Memory B cell (primary cell): ENCODE results near the gene TPM1.
"Not testable (repeated sequence)": the region's sequence is repeated elsewhere in the genome, so short reads cannot be mapped to it uniquely, and the experiment has no call there.

ENCODE experiments used
- ATAC-seq: fragments of 150-1000 bp; cut with Tn5 transposase; 2 replicates; pipeline ENCODE4 v1.10.0; 2021; ENCODE audit warnings: low read depth, mild to moderate bottlenecking, moderate library complexity
- DNase-seq, 2 donors: peaks; one replicate each; pipeline ENCODE4 v3.0.0; 2022; ENCODE audit warnings: low spot score in 2 of 2
- H3K27ac Mint-ChIP-seq: one replicate; pipeline ENCODE4 v1.8.0; 2022; ENCODE audit warnings: mild to moderate bottlenecking, moderate library complexity, mixed read lengths
- H3K27me3 Mint-ChIP-seq: one replicate; pipeline ENCODE4 v1.8.0; 2022; ENCODE audit warnings: mixed read lengths
- H3K36me3 Mint-ChIP-seq: one replicate; pipeline ENCODE4 v1.8.0; 2022; ENCODE audit warnings: mild to moderate bottlenecking, mixed read lengths
- H3K4me1 Mint-ChIP-seq: one replicate; pipeline ENCODE4 v1.8.0; 2022; ENCODE audit warnings: mixed read lengths
- H3K4me3 Mint-ChIP-seq: one replicate; pipeline ENCODE4 v1.8.0; 2022; ENCODE audit warnings: mild to moderate bottlenecking, moderate library complexity, mixed read lengths
- H3K9me3 Mint-ChIP-seq: one replicate; pipeline ENCODE4 v1.8.0; 2022; ENCODE audit warnings: mixed read lengths

Gene TPM1

GRCh38 chr15:63089260-63090043 lies 46.9 kb downstream of the TPM1 start:
- Mint-ChIP-seq H3K27ac (no peak overlapping the region), H3K4me1 (peaks cover 11% of the 10 kb centered on the region), H3K9me3 (no peaks in the 10 kb centered on the region), H3K4me3 (no peak overlapping the region), H3K27me3 (peaks cover 2% of the 10 kb centered on the region), H3K36me3 (no peaks in the 10 kb centered on the region)
- ATAC-seq = no peak
- no peak for DNase-seq

- no peak for ATAC-seq
- H3K9me3 Mint-ChIP-seq = no peaks in the 10 kb centered on the region
- peaks cover 11% of the 10 kb centered on the region for H3K4me1 Mint-ChIP-seq
- no peak overlapping the region for H3K27ac Mint-ChIP-seq
- no peak for DNase-seq
- H3K27me3 Mint-ChIP-seq = peaks cover 2% of the 10 kb centered on the region
- H3K4me3 Mint-ChIP-seq = no peak overlapping the region
- no peaks in the 10 kb centered on the region for H3K36me3 Mint-ChIP-seq
These were observed 47.9 kb downstream of the TPM1 start for GRCh38 chr15:63090472-63090871.

- DNase-seq = no peak
- ATAC-seq = no peak
- Mint-ChIP-seq H3K4me3 (no peak overlapping the region), H3K9me3 (no peaks in the 10 kb centered on the region), H3K4me1 (peaks cover 11% of the 10 kb centered on the region), H3K27me3 (peaks cover 2% of the 10 kb centered on the region), H3K27ac (no peak overlapping the region), H3K36me3 (no peaks in the 10 kb centered on the region)
These were observed 48.3 kb downstream of the TPM1 start for GRCh38 chr15:63090887-63091286.

- H3K36me3 Mint-ChIP-seq = no peaks in the 10 kb centered on the region
- no peak for DNase-seq
- no peak overlapping the region for H3K27ac Mint-ChIP-seq
- H3K27me3 Mint-ChIP-seq = peaks cover 2% of the 10 kb centered on the region
- H3K9me3 Mint-ChIP-seq = no peaks in the 10 kb centered on the region
- H3K4me3 Mint-ChIP-seq = no peak overlapping the region
- ATAC-seq = no peak
- H3K4me1 Mint-ChIP-seq = peaks cover 11% of the 10 kb centered on the region
These were observed 49.3 kb downstream of the TPM1 start for GRCh38 chr15:63091679-63092446.

GRCh38 chr15:63093486-63094205 lies 51.1 kb downstream of the TPM1 start:
- no peaks in the 10 kb centered on the region for H3K36me3 Mint-ChIP-seq
- H3K27ac Mint-ChIP-seq = no peak overlapping the region
- DNase-seq (peak; percentile 52 to 56), ATAC-seq (peak; percentile 91)
- H3K4me3 Mint-ChIP-seq = no peak overlapping the region
- H3K9me3 Mint-ChIP-seq = no peaks in the 10 kb centered on the region
- H3K4me1 Mint-ChIP-seq = peaks cover 11% of the 10 kb centered on the region
- H3K27me3 Mint-ChIP-seq = peaks cover 2% of the 10 kb centered on the region

- no peak for DNase-seq
- no peak for ATAC-seq
- peaks cover 1% of the 10 kb centered on the region for H3K27me3 Mint-ChIP-seq
- H3K9me3 Mint-ChIP-seq = no peaks in the 10 kb centered on the region
- no peaks in the 10 kb centered on the region for H3K36me3 Mint-ChIP-seq
- H3K27ac Mint-ChIP-seq = no peak overlapping the region
- H3K4me1 Mint-ChIP-seq = peaks cover 7% of the 10 kb centered on the region
- no peak overlapping the region for H3K4me3 Mint-ChIP-seq
These were observed 52.0 kb downstream of the TPM1 start for GRCh38 chr15:63094495-63094931.

- no peaks in the 10 kb centered on the region for H3K9me3 Mint-ChIP-seq
- no peak for DNase-seq
- H3K4me3 Mint-ChIP-seq = no peak overlapping the region
- peaks cover 6% of the 10 kb centered on the region for H3K4me1 Mint-ChIP-seq
- no peaks in the 10 kb centered on the region for H3K27me3 Mint-ChIP-seq
- ATAC-seq = no peak
- no peak overlapping the region for H3K27ac Mint-ChIP-seq
- H3K36me3 Mint-ChIP-seq = no peaks in the 10 kb centered on the region
These were observed 53.6 kb downstream of the TPM1 start for GRCh38 chr15:63096178-63096577.

- DNase-seq, H3K27ac Mint-ChIP-seq, H3K4me1 Mint-ChIP-seq, H3K36me3 Mint-ChIP-seq, H3K9me3 Mint-ChIP-seq, ATAC-seq, H3K27me3 Mint-ChIP-seq, H3K4me3 Mint-ChIP-seq: not testable (repeated sequence)
These were observed 56.4 kb downstream of the TPM1 start for GRCh38 chr15:63098901-63099300.

GRCh38 chr15:63099581-63099980 lies 57.0 kb downstream of the TPM1 start:
- not testable (repeated sequence) for ATAC-seq, H3K9me3 Mint-ChIP-seq, H3K4me3 Mint-ChIP-seq, H3K36me3 Mint-ChIP-seq, DNase-seq, H3K27me3 Mint-ChIP-seq, H3K27ac Mint-ChIP-seq, H3K4me1 Mint-ChIP-seq

GRCh38 chr15:63103416-63103815 lies 60.9 kb downstream of the TPM1 start:
- DNase-seq = no peak
- Mint-ChIP-seq H3K9me3 (no peaks in the 10 kb centered on the region), H3K27ac (no peak overlapping the region), H3K36me3 (no peaks in the 10 kb centered on the region), H3K4me1 (no peaks in the 10 kb centered on the region), H3K4me3 (no peak overlapping the region), H3K27me3 (peaks cover 4% of the 10 kb centered on the region)
- no peak for ATAC-seq

GRCh38 chr15:63104727-63105126 lies 62.2 kb downstream of the TPM1 start:
- Mint-ChIP-seq H3K9me3 (no peaks in the 10 kb centered on the region), H3K4me1 (no peaks in the 10 kb centered on the region), H3K36me3 (no peaks in the 10 kb centered on the region), H3K4me3 (no peak overlapping the region), H3K27me3 (peaks cover 10% of the 10 kb centered on the region), H3K27ac (no peak overlapping the region)
- DNase-seq = no peak
- ATAC-seq = no peak

GRCh38 chr15:63105354-63105753 lies 62.8 kb downstream of the TPM1 start:
- not testable (repeated sequence) for H3K36me3 Mint-ChIP-seq, H3K27me3 Mint-ChIP-seq, H3K4me3 Mint-ChIP-seq, H3K4me1 Mint-ChIP-seq, DNase-seq, ATAC-seq, H3K27ac Mint-ChIP-seq, H3K9me3 Mint-ChIP-seq

- no peak for ATAC-seq
- H3K4me1 Mint-ChIP-seq = no peaks in the 10 kb centered on the region
- DNase-seq = no peak
- no peaks in the 10 kb centered on the region for H3K9me3 Mint-ChIP-seq
- no peak overlapping the region for H3K27ac Mint-ChIP-seq
- peaks cover 10% of the 10 kb centered on the region for H3K27me3 Mint-ChIP-seq
- no peaks in the 10 kb centered on the region for H3K36me3 Mint-ChIP-seq
- H3K4me3 Mint-ChIP-seq = no peak overlapping the region
These were observed 65.5 kb downstream of the TPM1 start for GRCh38 chr15:63107895-63108546.

- Mint-ChIP-seq H3K27me3 (peaks cover 8% of the 10 kb centered on the region), H3K4me3 (no peak overlapping the region), H3K4me1 (no peaks in the 10 kb centered on the region), H3K27ac (no peak overlapping the region), H3K36me3 (no peaks in the 10 kb centered on the region), H3K9me3 (no peaks in the 10 kb centered on the region)
- no peak for DNase-seq
- no peak for ATAC-seq
These were observed 67.0 kb downstream of the TPM1 start for GRCh38 chr15:63109498-63109897.
